Stomach (tissue), 9 donors: Measurements from ENCODE around the gene NUDT4. TPM values are rescaled to one million over a fixed set of nuclear protein-coding genes. Genes with fewer than 3 reads are reported as not detected.
A peak's percentile ranks its signal among the peaks of the same experiment; 100 is the strongest.
"Not testable (repeated sequence)": the region's sequence is repeated elsewhere in the genome, so short reads cannot be mapped to it uniquely, and the experiment has no call there.

Experiments used
- DNase-seq, 2 donors: peaks; one replicate each; pipeline versions ENCODE4 v3.0.0 to v3.0.0-alpha.2; 2013 to 2019
- H3K27ac ChIP-seq, 5 donors: fragments of 200-600 bp in 4 of 5; sonication (generic) in 4 of 5; one replicate each; pipeline ENCODE4 v1.5.1; 2013 to 2019; ENCODE audit warnings: mild to moderate bottlenecking in 1 of 5, moderate library complexity in 1 of 5
- H3K27me3 ChIP-seq, 3 donors: fragments of 200-600 bp; sonication (generic); one replicate each; pipeline ENCODE4 v1.5.1; 2017 to 2019; ENCODE audit warnings: mixed run types in 1 of 3
- H3K36me3 ChIP-seq, 4 donors: fragments of 200-600 bp; sonication (generic); 1 replicate in 3 of 4; 2 replicates in 1 of 4; pipeline ENCODE4 v1.5.1; 2016 to 2019
- H3K4me1 ChIP-seq, 4 donors: fragments of 200-600 bp; sonication (generic); one replicate each; pipeline ENCODE4 v1.5.1; 2016 to 2019
- H3K4me3 ChIP-seq, 4 donors: fragments of 200-600 bp; sonication (generic) in 3 of 4; one replicate each; pipeline ENCODE4 v1.5.1; 2016 to 2019; ENCODE audit warnings: mild to moderate bottlenecking in 1 of 4
- H3K9me3 ChIP-seq, 4 donors: fragments of 200-600 bp; sonication (generic); one replicate each; pipeline ENCODE4 v1.5.1; 2016 to 2019
- EP300 ChIP-seq: sonication (generic); formaldehyde crosslinking; IDR thresholded peaks from one replicate; pipeline ENCODE4 v1.6.1; 2017; ENCODE audit warnings: antibody characterized with exemption
- POLR2A ChIP-seq, 4 donors: fragments of 450-650 bp; IDR thresholded peaks; one replicate each; pipeline ENCODE4 v1.6.1; 2016; ENCODE audit warnings: antibody characterized with exemption in 4 of 4, control low read depth in 2 of 4, mild to moderate bottlenecking in 1 of 4, moderate library complexity in 1 of 4
- POLR2AphosphoS5 ChIP-seq, 3 donors: sonication (generic); formaldehyde crosslinking; IDR thresholded peaks; one replicate each; pipeline ENCODE4 v1.6.1; 2016; ENCODE audit warnings: antibody characterized with exemption in 3 of 3
- WGBS, 5 donors: extraction: QIAGEN DNeasy Blood & Tissue Kit in 3 of 5; methylation state at CpG; one replicate each; pipeline versions ENCODE4 v1.1.5 to v1.1.7; 2013 to 2018; 5-methylcytosine and 5-hydroxymethylcytosine counted together
- intact Hi-C: fragments of 100-400 bp; cut with DNase I; formaldehyde crosslinking; loops from one replicate; pipeline ENCODE4 v1.15.1; 2023; ENCODE audit warnings: low total_unique reads
- polyA plus RNA-seq, 3 donors: library from polyadenylated mRNA; stranded (reverse); fragments of 200-250 nt; gene quantifications; one replicate each; pipeline ENCODE4 v1.2.3, GENCODE V29; 2013
- total RNA-seq, 5 donors: library from RNA; depleted of rRNA; stranded (reverse); fragments of >200 nt; gene quantifications; one replicate each; pipeline versions ENCODE4 v1.1.0 to v1.2.3, GENCODE V29; 2014 to 2016
- TF ChIP-seq, protein P1 (sequence below), 7 experiments: fragments of 450-650 bp in 4 of 7; fragments of 200-600 bp in 3 of 7; sonication (generic) in 3 of 7; IDR thresholded peaks; one replicate each; pipeline ENCODE4 v1.5.1; 2016 to 2019; ENCODE audit warnings: antibody characterized with exemption in 7 of 7, control low read depth in 2 of 7, mild to moderate bottlenecking in 1 of 7
- donor health status: healthy with polysubstance abuse.
- donor health status: Bipolar disorder and iron deficiency.
- donor health status: healthy.

NUDT4 gene
- total and polyA plus RNA-seq, 8 donors, result 17.5 to 77.7 (median 29.4) TPM

DNA sequence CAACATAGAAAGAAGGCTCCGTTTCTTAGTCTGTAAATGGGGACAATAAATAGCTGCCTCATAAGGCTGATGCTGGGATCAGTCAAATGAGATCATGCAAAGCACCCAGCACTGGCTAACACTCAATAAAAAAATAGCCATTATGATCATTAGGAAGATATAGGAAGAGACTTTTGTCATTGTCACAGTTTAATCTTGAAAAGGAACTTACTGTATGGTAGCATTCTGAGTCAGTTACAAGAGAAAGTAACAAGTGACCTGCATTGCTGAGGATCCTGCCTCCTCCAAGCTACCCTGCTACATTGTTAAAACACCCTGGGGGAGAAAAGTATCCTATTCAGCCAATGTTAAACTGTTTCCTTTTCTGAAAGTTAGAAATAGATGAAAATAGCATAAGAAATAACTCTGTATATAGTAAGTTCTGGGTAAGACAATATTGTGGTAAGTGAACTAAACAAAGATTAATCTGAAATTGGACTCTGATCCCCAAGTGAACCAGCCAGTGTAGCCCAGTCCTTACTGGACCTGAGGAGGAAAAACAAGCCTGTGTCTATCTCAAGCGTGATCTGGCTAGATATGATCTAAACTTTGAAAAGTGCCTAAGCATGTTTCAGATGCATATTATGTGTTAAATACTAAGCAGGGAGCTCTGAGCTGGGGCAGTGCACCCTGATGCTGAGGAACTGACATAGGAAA, 3.6 kb upstream of the NUDT4 start:
- 50 to 74% (median 53%) methylated on average over 2 of the region's 2 CpGs for WGBS, 5 donors
- Histone ChIP-seq H3K9me3 (no peaks in the 10 kb centered on the region), H3K4me1 (peaks cover 5 to 40% (median 29%) of the 10 kb centered on the region in 4 donors), H3K27me3 (no peaks in the 10 kb centered on the region), H3K27ac (peak overlapping the region in 1 of 5 donors; percentile 45), H3K4me3 (no peak overlapping the region), H3K36me3 (no peaks in the 10 kb centered on the region)
- peak in 1 of 2 donors; percentile 39 for DNase-seq
- intact Hi-C loops, result no loop called here
- TF ChIP-seq, protein P1, sequence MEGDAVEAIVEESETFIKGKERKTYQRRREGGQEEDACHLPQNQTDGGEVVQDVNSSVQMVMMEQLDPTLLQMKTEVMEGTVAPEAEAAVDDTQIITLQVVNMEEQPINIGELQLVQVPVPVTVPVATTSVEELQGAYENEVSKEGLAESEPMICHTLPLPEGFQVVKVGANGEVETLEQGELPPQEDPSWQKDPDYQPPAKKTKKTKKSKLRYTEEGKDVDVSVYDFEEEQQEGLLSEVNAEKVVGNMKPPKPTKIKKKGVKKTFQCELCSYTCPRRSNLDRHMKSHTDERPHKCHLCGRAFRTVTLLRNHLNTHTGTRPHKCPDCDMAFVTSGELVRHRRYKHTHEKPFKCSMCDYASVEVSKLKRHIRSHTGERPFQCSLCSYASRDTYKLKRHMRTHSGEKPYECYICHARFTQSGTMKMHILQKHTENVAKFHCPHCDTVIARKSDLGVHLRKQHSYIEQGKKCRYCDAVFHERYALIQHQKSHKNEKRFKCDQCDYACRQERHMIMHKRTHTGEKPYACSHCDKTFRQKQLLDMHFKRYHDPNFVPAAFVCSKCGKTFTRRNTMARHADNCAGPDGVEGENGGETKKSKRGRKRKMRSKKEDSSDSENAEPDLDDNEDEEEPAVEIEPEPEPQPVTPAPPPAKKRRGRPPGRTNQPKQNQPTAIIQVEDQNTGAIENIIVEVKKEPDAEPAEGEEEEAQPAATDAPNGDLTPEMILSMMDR (IDR thresholded peaks at IDR 0.05), result no peak
- peak in 1 of 3 donors; percentile 23 for TF ChIP-seq POLR2AphosphoS5 (IDR thresholded peaks at IDR 0.05)

DNA sequence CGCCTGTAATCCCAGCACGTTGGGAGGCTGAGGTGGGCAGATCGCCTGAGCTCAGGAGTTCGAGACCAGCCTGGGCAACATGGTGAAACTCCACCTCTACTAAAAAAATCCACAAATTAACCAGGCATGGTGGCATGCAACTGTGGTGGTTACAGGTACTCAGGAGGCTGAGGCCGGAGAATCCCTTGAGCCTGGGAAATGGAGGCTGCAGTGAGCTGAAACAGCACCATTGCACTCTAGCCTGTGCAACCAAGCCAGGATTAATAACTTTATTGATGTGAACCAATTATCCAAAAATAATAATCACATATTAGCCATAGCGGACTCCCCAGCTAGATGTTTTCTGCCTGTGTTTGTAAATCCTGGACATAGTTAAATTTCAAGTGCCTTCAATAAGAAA, 1.8 kb upstream of the NUDT4 start:
- H3K4me1 ChIP-seq, result peaks cover 17 to 58% (median 38%) of the 10 kb centered on the region in 4 donors
- whole genome bisulfite sequencing, 5 donors, result 91 to 96% (median 94%) methylated on average over 6 of the region's 6 CpGs
- intact Hi-C loops, result no loop called here
- H3K27me3 ChIP-seq, result no peaks in the 10 kb centered on the region
- no peaks in the 10 kb centered on the region for H3K36me3 ChIP-seq
- TF ChIP-seq, protein P1 (IDR thresholded peaks at IDR 0.05), result no peak
- no peak for TF ChIP-seq EP300
- TF ChIP-seq POLR2A (IDR thresholded peaks at IDR 0.05), result no peak
- no peak for TF ChIP-seq POLR2AphosphoS5 (IDR thresholded peaks at IDR 0.05)
- peak overlapping the region in 3 of 5 donors; percentile 97 to 98 (median 98) for H3K27ac ChIP-seq
- H3K4me3 ChIP-seq, result peak overlapping the region in 2 of 4 donors; percentile 79 to 94
- no peaks in the 10 kb centered on the region for H3K9me3 ChIP-seq
- DNase-seq, result no peak

DNA sequence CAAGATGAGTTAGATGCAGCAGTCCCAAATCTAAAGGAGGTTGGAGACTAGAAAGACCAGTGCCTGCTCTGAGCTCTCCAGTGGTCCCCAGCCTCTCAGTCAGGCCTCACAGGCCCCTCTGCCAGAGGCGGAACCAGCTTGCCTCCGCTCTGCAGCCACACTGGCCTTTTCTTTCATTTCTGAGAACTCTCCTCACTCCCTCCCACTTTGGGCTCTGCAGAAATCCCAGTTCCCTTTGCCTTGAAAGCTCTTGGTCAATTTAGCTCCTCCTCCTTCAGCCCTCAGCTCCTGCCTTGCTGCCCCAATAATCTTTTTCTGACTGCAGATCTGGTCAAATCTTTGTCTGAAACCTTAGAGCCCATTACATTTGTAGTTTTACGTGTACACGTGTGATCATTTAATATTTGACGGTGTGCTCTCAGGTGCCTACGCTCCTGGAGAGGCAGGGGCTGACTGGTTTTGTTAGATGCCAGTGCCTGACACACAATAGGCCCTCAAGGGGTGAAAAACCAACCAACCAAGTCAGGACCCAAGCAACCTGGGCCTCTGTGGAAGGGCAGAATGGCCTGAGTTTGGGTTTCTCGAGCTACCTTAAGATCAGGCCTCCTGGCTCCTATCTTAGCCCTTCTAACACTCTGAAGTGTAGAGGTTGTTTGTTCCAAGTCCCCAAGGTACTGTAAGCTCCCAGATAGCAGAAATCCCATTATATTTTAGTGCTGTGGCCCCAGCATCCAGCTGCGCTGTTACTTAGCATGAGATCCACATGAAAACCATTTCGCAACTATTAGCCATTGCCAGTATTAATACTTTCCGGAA, 1.1 kb upstream of the NUDT4 start:
- DNase-seq, result peak in 1 of 2 donors; percentile 73
- TF ChIP-seq POLR2AphosphoS5 (IDR thresholded peaks at IDR 0.05) (peak in 1 of 3 donors; percentile 22), EP300 (no peak)
- Histone ChIP-seq H3K27ac (peak overlapping the region; percentile 79 to 98 (median 97)), H3K27me3 (no peaks in the 10 kb centered on the region), H3K4me1 (peaks cover 24 to 64% (median 45%) of the 10 kb centered on the region in 4 donors), H3K36me3 (no peaks in the 10 kb centered on the region), H3K9me3 (no peaks in the 10 kb centered on the region), H3K4me3 (peak overlapping the region in 3 of 4 donors; percentile 79 to 97 (median 94))
- WGBS, 5 donors, result 38 to 80% (median 52%) methylated on average over 10 of the region's 10 CpGs
- intact Hi-C loops, result no loop called here

DNA sequence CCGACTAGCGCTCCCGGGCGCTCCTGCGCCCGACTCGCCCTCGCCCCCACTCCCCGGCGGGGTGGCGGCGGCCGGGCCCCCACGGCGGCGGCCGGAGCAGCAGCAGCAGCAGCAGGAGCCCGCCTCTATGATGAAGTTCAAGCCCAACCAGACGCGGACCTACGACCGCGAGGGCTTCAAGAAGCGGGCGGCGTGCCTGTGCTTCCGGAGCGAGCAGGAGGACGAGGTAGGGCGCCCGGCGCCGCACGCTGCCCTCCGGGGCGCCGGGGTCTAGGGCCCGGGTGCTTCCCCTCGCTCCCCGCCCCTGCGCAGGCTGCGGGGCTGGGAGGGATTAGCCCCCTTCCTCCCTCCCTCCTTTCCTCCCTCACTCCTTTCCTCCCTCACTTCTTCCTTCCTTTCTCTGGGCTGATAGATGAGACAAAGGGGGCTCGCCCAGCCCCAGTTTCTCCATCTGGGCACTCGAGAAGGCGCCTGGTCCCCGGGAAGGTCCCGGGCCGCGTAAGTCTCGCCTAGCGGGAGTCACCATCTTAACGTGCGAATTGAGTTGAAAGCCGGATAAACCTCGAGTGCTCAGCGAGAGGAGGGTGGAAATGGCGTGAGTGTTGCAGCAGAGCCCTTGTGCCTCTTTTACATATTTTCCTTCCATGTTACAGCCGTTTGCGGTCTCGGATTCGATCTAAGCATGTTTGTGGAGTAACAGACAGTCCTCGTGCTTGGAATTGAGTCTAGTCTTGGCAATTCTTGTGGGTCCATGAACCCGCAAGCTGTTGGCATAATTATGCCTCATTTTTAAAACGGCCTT, 672 bp downstream of the NUDT4 start:
- Histone ChIP-seq H3K4me1 (peaks cover 24 to 80% (median 59%) of the 10 kb centered on the region in 4 donors), H3K4me3 (peak overlapping the region; percentile 79 to 97 (median 89)), H3K27ac (peak overlapping the region; percentile 93 to 98 (median 97))
- intact Hi-C loops, H3K27me3 ChIP-seq, H3K36me3 ChIP-seq, H3K9me3 ChIP-seq: not testable (repeated sequence)
- TF ChIP-seq POLR2AphosphoS5 (IDR thresholded peaks at IDR 0.05), result peak in 2 of 3 donors; percentile 4 to 18
- DNase-seq, result peak; percentile 37 to 80
- 0% methylated on average over 27 to 46 of the region's 64 CpGs for WGBS, 5 donors

DNA sequence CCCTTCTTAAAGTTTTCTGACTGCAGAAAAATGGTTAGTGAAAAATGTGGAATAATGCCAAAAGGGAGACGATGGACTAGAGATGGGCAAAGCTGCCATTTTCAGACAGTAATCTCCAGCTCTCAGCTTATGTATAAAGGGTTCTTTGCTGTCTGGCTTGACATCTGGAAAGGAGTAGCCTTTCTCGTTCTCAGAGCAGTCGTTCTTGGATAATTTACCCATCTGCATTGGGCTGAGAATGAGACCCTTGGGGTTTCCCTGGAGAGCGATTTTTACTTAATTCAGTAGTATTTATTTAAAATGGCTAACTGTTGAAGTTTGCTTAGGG, 1.2 kb downstream of the NUDT4 start:
- TF ChIP-seq EP300 (no peak), POLR2A (IDR thresholded peaks at IDR 0.05) (no peak), POLR2AphosphoS5 (IDR thresholded peaks at IDR 0.05) (no peak)
- TF ChIP-seq, protein P1 (IDR thresholded peaks at IDR 0.05), result no peak
- H3K27ac ChIP-seq, result peak overlapping the region; percentile 93 to 98 (median 97)
- peak in 1 of 2 donors; percentile 62 for DNase-seq
- no peaks in the 10 kb centered on the region for H3K36me3 ChIP-seq
- peaks cover 24 to 80% (median 64%) of the 10 kb centered on the region in 4 donors for H3K4me1 ChIP-seq
- peak overlapping the region; percentile 79 to 97 (median 89) for H3K4me3 ChIP-seq
- H3K27me3 ChIP-seq, result no peaks in the 10 kb centered on the region
- intact Hi-C loops, result no loop called here
- no peaks in the 10 kb centered on the region for H3K9me3 ChIP-seq
- WGBS, 5 donors, result 0 to 2% (median 0%) methylated on average over 4 of the region's 4 CpGs
